HL-60/S4 treated with retinoic acid at 250 ng/mL for 4 days and 3 days (cell line): ENCODE results near the gene PODNL1.

Experiments used
- in situ Hi-C: fragments of 300-500 bp; cut with MboI; formaldehyde crosslinking; loops from 2 replicates; pipeline ENCODE4 v1.7.0; 2022; ENCODE audit warnings: low sequenced_read_pairs

Gene PODNL1

GRCh38 chr19:13959141-13959961 lies 21.1 kb upstream of the PODNL1 start:
- in situ Hi-C loops: no loop called here

GRCh38 chr19:13958043-13958442 lies 19.8 kb upstream of the PODNL1 start:
- in situ Hi-C loops: no loop called here

DNA sequence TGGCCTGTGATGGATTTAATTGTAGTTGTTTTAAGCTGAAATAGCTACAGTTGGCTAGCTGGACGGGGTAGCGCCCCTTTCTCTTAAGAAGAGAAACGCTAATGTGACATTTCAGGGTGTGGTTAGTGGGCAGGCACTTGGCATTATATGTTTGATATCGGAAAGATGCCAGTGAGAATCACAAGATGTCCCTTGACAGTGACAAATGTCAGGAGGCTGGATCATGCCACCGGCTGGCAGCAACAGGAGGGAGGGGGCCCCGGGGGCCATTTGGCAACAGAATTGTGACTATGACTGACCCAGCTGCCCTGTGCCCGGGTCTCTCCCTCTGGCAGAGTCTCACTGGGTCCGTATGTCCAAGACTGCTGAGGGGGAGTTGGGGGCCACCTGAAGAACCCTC lies 18.8 kb upstream of the PODNL1 start:
- in situ Hi-C loops: no loop called here

- in situ Hi-C loops: no loop called here
Observed at GRCh38 chr19:13956365-13956744, 18.1 kb upstream of the PODNL1 start.

DNA sequence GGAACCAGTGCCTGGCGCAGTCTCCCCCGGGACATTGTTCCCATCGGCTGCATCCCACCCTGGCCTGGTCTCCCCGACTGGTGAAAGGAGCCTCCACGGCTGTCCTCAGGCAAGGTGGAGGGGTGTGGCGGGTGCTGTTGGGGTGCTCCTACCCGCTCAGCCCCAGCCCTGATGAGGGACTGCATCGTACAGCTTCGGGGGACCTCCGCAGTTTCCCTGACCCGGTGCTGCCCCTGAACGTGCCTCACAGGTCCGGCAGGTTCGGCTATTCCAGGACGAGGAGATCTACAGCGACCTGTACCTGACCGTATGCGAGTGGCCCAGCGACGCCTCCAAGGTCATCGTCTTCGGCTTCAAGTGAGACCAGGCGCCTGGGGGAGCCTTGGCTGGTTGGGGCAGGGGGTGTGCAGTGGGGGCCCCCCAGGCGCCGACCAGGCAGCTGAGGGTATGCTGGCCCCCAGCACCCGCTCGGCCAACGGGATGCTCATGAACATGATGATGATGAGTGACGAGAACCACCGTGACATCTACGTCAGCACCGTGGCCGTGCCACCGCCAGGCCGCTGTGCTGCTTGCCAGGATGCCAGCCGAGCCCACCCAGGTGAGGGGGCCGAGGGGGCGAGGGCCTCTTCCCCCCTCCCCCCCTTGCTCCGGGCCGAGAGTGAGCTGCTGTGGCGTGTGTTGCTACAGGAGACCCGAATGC lies 17.6 kb upstream of the PODNL1 start:
- in situ Hi-C loops: no loop called here

DNA sequence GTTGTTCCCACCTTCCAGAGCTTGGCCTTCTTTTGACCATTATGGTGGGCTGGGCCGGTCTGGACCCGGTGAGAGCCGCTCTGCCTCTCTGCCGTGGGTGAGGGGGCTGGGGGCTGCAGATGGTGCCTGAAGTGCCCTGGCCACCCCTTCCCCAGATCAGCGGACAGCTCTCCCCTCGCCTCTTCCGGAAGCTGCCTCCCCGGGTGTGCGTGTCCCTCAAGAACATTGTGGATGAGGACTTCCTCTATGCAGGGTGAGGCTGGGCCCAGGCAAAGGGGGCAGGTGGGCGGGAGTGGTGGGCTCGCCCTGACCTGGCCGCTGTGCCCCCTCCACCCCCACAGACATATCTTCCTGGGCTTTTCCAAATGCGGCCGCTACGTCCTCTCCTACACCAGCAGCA lies 16.0 kb upstream of the PODNL1 start:
- in situ Hi-C loops: no loop called here

DNA sequence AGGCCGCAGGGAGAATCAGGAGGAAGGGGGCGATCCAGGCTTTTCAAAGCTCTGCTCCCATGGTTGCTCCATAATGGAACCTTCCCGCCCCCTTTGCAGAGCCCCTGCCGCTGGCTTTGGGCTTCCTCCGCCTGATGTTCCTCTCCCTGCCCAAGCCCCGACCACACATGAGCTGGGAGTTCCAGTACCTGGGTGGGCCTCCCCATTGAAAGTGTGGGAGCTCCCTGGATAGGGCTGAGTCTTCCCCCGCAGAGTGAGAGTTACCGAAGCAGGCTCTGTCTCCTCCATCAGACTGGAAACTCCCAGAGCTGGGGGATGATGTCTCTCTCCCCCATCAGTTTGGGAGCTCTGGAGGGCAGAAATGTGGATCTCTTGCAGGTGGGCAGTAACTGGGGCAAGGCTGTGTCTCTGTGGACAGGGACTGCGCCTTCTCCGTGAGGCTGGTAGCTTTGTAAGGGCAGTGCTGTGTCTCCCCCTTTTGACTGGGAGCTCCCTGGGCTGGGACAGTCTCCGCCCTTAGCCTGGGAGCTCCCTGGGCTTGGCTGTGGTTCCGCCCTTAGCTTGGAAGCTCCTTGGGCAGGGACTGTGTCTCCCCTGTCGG lies 14.8 kb upstream of the PODNL1 start:
- in situ Hi-C loops: no loop called here

DNA sequence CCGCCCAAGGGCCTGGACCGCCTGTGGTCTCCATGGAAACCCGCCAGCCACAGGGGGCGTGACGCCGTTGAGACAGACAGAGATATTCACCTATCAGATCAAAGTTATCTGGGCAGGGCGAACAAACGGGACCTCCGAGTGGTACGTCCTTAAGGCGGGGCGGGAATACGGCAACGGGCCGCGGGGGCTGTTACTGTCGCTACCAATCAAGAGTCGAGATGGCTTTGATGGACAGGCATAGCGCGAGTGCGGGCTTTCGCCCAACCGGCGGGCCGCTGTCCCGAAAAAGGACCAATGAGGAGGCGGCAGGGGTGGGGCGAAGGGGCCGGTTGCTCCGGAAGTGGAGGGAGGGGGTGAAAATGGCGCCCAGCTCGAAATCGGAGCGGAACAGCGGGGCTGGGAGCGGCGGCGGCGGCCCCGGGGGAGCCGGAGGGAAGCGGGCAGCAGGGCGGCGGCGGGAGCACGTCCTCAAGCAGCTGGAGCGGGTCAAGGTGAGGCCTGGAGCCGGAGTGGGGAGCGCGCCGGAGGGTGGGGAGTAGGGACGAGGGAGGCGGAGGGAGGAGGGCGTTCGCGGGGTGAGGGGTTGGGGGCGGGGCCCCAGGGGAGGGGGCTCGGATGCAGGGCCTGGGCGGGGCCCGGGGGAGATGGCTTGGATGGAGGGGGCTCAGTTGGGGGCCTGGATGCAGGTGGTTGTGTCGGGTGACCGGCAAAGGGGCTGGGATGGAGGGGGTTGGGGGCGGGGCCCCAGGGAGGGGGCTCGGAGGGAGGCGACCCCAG lies 14.1 kb upstream of the PODNL1 start, which contains the start of gene DCAF15:
Gene DCAF15 (plus strand): TSS at position 356 of the 777 bp plus-strand sequence. CDS start 4 bp downstream, at position 360.
- in situ Hi-C loops: no loop called here

DNA sequence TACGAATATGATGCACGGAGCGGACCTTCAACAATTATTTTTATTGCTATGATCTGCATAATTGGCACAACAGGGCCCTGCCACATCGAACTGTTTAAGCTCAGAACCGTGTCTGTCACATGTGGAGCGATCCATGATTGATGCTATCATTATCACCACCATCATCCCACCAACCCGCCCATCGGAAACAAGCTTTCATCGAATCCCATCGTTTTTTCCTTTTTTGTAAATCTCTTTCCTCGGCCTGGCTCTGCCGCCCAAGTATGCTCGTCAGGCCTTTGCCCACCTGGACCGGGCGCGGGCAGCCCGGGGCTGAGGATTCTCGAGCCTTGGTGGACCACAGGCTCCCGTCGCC lies 13.6 kb upstream of the PODNL1 start:
- in situ Hi-C loops: no loop called here

DNA sequence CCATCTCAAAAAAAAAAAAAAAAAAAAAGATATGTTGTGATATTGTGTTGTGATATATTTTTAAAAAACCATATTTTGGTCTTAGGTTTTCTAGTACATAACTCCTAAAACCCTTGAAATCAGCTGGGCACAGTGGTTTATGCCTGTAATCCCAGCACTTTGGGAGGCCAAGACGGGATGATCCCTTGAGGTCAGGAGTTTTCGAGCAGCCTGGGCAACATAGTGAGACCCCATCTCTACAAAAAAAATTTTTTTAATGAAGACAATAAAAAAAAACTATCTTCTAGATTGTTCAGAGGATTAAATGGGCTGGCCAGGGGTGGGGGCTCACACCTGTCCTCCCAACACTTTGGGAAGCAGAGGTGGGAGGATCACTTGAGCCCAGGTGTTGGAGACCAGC lies 12.8 kb upstream of the PODNL1 start:
- in situ Hi-C loops: no loop called here

- in situ Hi-C loops: no loop called here
Observed at GRCh38 chr19:13946414-13946813, 8.2 kb upstream of the PODNL1 start.

GRCh38 chr19:13942023-13942684 lies 3.9 kb upstream of the PODNL1 start:
- in situ Hi-C loops: no loop called here

GRCh38 chr19:13937479-13938300 lies 527 bp downstream of the PODNL1 start:
- in situ Hi-C loops: no loop called here

DNA sequence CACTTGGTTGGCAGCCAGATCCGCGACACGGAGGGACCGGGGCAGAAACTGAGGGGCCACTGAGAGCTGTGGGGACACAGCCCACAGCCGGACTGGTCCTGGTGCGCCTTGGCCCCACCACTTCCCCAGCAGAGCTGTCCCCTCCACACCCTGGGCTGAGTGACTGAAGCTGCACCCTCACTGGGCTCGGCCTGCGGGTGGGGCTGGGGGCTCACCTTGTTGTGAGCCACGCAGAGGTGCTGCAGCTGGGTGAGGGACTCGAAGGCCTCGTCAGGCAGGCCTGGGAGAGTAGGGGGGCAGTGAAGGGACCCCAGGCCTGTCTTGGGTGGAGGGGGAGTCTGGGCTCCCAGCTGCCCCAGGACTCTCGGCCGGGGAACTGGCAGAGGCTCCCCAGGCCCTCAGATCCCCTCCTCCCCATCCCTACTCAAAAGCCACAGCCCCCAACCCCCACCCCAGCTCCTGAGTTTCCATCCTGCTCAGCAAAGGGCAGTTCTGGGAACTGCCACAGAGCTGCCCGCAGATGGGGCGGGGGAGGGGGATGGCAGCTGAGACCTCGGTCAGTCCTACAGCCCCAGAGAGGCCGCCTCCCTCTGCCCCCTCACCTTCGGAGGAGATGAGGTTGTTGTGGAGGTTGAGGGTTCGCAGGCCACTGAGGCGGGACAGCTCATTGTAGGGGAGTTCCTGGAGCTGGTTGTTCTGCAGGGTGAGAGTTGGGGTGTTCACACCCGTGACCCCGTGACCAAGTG lies 2.3 kb downstream of the PODNL1 start:
- in situ Hi-C loops: no loop called here

- in situ Hi-C loops: no loop called here
Observed at GRCh38 chr19:13934785-13935109, 3.5 kb downstream of the PODNL1 start.

- in situ Hi-C loops: no loop called here
Observed at GRCh38 chr19:13932911-13933393, 5.3 kb downstream of the PODNL1 start.

- in situ Hi-C loops: no loop called here
Observed at GRCh38 chr19:13932149-13932637, 6.0 kb downstream of the PODNL1 start.

- in situ Hi-C loops: no loop called here
Observed at GRCh38 chr19:13931391-13932148, 6.6 kb downstream of the PODNL1 start.
